OCI-LY3 (cell line): ENCODE measurements around the gene IBTK.
"Not testable (repeated sequence)": the region's sequence is repeated elsewhere in the genome, so short reads cannot be mapped to it uniquely, and the experiment has no call there.

Source experiments
- H2AFZ ChIP-seq: fragments of 200-600, 300-600 bp; shearing (Covaris generic); 2 replicates; pipeline ENCODE4 v1.6.0; 2014; ENCODE audit warnings: antibody characterized with exemption, low read depth, low read length
- H3K27ac ChIP-seq: fragments of 200-600, 300-600 bp; sonication (generic); 2 replicates; pipeline ENCODE4 v1.5.1; 2014; ENCODE audit warnings: mild to moderate bottlenecking, low read length, moderate library complexity, mixed read lengths
- H3K27me3 ChIP-seq: fragments of 200-600, 300-600 bp; sonication (generic); 2 replicates; pipeline ENCODE4 v1.6.1; 2014; ENCODE audit warnings: low read depth, low read length, mixed read lengths
- H3K36me3 ChIP-seq: fragments of 200-600, 300-600 bp; sonication (generic); replicated peaks from 2 replicates; pipeline ENCODE3; 2014; ENCODE audit warnings: low read depth, low read length, mixed read lengths
- H3K4me1 ChIP-seq: fragments of 300-600, 200-600 bp; sonication (generic); 2 replicates; pipeline ENCODE4 v1.6.1; 2014; ENCODE audit warnings: low read length, mixed read lengths
- H3K4me2 ChIP-seq: fragments of 200-600, 300-600 bp; sonication (generic); 2 replicates; pipeline ENCODE4 v1.6.1; 2014; ENCODE audit warnings: low read length, mixed read lengths
- H3K4me3 ChIP-seq: fragments of 300-600, 200-600 bp; sonication (generic); 2 replicates; pipeline ENCODE4 v1.5.1; 2014; ENCODE audit warnings: antibody characterized with exemption, mild to moderate bottlenecking, low read length, moderate library complexity
- H3K79me2 ChIP-seq: fragments of 300-600, 200-600 bp; shearing (Covaris generic); 2 replicates; pipeline ENCODE4 v1.6.1; 2014; ENCODE audit warnings: mild to moderate bottlenecking, low read length, mixed read lengths
- H3K9ac ChIP-seq: fragments of 300-600, 200-600 bp; shearing (Covaris generic); 2 replicates; pipeline ENCODE4 v1.6.0; 2014; ENCODE audit warnings: mild to moderate bottlenecking, low read length, moderate library complexity
- H3K9me3 ChIP-seq: fragments of 200-600, 300-600 bp; shearing (Covaris generic); 2 replicates; pipeline ENCODE4 v1.6.1; 2014; ENCODE audit warnings: low read length, mixed read lengths; ENCODE audit not compliant: insufficient read depth
- H4K20me1 ChIP-seq: fragments of 200-600, 300-600 bp; sonication (generic); 2 replicates; pipeline ENCODE4 v1.6.1; 2016; ENCODE audit warnings: low read length, mixed read lengths; ENCODE audit not compliant: insufficient read depth
- EZH2phosphoT487 ChIP-seq: fragments of 200-600 bp; shearing (Covaris generic); IDR thresholded peaks from 2 replicates; pipeline ENCODE4 v1.6.1; 2018; ENCODE audit warnings: antibody characterized with exemption, mixed run types, low read depth
- TF ChIP-seq, protein P1 (sequence below): fragments of 200-600, 300-600 bp; sonication (generic); IDR thresholded peaks from 2 replicates; pipeline ENCODE4 v1.5.1; 2014; ENCODE audit warnings: antibody characterized with exemption, low read length, low read depth

IBTK gene

DNA sequence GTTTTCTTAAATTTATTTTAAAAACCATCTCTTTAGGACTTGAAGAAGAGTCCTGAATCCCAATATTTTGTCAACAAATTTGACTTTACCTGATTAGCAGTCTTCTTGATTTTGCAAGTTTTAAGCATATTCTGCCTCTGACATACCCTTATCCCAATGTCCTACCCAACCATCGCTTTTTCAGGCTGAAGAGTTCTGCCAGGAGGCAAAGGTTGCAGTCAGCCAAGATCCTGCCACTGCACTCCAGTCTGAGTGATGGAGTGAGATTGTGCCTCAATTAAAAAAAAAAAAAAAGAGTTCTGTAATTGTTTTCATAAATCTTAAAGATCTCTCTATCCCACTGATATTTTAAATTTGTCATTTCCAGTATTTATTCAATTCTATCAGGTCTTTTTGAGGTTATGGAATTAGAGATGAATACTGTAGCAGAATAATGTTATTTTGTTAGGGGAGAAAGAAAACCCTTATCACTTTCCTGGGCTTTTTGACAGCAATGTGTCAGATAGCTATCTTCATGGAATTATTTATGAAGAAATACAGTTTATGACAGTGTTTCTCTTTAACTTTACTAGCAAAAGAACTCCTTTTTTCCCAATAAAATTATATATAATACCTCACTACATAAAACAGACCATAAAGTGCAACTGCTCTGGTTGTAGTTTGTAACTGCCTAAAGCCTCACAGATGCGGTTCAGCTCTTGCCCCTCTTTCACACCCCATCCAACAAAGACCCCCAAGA, 78.2 kb downstream of the IBTK start:
- Histone ChIP-seq H3K36me3 (peaks cover 51% of the 10 kb centered on the region), H3K4me1 (no peaks in the 10 kb centered on the region; the same call in 1 of the 2 replicates), H4K20me1 (no peaks in the 10 kb centered on the region), H3K79me2 (no peaks in the 10 kb centered on the region), H3K4me2 (no peak overlapping the region), H3K27ac (no peak overlapping the region), H3K9ac (no peak overlapping the region), H3K27me3 (no peaks in the 10 kb centered on the region), H3K4me3 (no peak overlapping the region), H2AFZ (no peak overlapping the region), H3K9me3 (no peaks in the 10 kb centered on the region)
- TF ChIP-seq, protein P1, sequence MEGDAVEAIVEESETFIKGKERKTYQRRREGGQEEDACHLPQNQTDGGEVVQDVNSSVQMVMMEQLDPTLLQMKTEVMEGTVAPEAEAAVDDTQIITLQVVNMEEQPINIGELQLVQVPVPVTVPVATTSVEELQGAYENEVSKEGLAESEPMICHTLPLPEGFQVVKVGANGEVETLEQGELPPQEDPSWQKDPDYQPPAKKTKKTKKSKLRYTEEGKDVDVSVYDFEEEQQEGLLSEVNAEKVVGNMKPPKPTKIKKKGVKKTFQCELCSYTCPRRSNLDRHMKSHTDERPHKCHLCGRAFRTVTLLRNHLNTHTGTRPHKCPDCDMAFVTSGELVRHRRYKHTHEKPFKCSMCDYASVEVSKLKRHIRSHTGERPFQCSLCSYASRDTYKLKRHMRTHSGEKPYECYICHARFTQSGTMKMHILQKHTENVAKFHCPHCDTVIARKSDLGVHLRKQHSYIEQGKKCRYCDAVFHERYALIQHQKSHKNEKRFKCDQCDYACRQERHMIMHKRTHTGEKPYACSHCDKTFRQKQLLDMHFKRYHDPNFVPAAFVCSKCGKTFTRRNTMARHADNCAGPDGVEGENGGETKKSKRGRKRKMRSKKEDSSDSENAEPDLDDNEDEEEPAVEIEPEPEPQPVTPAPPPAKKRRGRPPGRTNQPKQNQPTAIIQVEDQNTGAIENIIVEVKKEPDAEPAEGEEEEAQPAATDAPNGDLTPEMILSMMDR: no peak
- TF ChIP-seq EZH2phosphoT487: no peak

GRCh38 chr6:82166493-82166892, 81.1 kb downstream of the IBTK start:
- no peak overlapping the region for H3K4me2 ChIP-seq
- no peak overlapping the region for H3K9ac ChIP-seq
- H2AFZ ChIP-seq: no peak overlapping the region
- TF ChIP-seq EZH2phosphoT487: no peak
- no peak overlapping the region for H3K27ac ChIP-seq
- H3K79me2 ChIP-seq: no peaks in the 10 kb centered on the region
- H3K36me3 ChIP-seq: peaks cover 37% of the 10 kb centered on the region
- H3K4me3 ChIP-seq: no peak overlapping the region
- H3K4me1 ChIP-seq: no peaks in the 10 kb centered on the region; the same call in 1 of the 2 replicates
- H3K27me3 ChIP-seq: no peaks in the 10 kb centered on the region
- H3K9me3 ChIP-seq: no peaks in the 10 kb centered on the region
- H4K20me1 ChIP-seq: no peaks in the 10 kb centered on the region

GRCh38 chr6:82160255-82160990, 87.1 kb downstream of the IBTK start:
- Histone ChIP-seq H3K4me1 (no peaks in the 10 kb centered on the region), H3K36me3 (peaks cover 3% of the 10 kb centered on the region), H3K27ac (no peak overlapping the region), H3K9me3 (no peaks in the 10 kb centered on the region), H3K4me3 (no peak overlapping the region), H3K4me2 (no peak overlapping the region), H3K27me3 (no peaks in the 10 kb centered on the region), H3K79me2 (no peaks in the 10 kb centered on the region), H4K20me1 (no peaks in the 10 kb centered on the region), H2AFZ (no peak overlapping the region), H3K9ac (no peak overlapping the region)
- TF ChIP-seq, protein P1: no peak
- no peak for TF ChIP-seq EZH2phosphoT487

DNA sequence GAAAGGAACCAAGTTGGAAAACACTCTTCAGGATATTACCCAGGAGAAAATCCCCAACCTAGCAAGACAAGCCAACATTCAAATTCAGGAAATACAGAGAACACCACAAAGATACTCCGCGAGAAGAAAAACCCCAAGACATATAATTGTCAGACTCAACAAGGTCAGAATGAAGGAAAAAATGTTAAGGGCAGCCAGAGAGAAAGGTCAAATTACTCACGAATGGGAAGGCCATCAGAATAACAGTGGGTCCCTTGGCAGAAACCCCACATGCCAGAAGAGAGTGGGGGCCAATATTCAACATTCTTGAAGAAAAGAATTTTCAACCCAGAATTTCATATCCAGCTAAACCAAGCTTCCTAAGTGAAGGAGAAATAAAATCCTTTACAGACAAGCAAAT, 94.8 kb downstream of the IBTK start:
- not testable (repeated sequence) for H4K20me1 ChIP-seq, H3K27ac ChIP-seq, H3K27me3 ChIP-seq, H3K9ac ChIP-seq, H2AFZ ChIP-seq, H3K79me2 ChIP-seq, H3K4me3 ChIP-seq, H3K4me1 ChIP-seq, H3K36me3 ChIP-seq, H3K9me3 ChIP-seq, H3K4me2 ChIP-seq

- not testable (repeated sequence) for H3K36me3 ChIP-seq, H3K27me3 ChIP-seq, H3K4me3 ChIP-seq, H3K9ac ChIP-seq, H3K27ac ChIP-seq, H4K20me1 ChIP-seq, H3K4me2 ChIP-seq, H3K9me3 ChIP-seq, H3K4me1 ChIP-seq, H2AFZ ChIP-seq, H3K79me2 ChIP-seq
These were observed 96.4 kb downstream of the IBTK start for GRCh38 chr6:82151147-82151546.
